ENCODE results near the gene GLRA3. TPM values are rescaled to one million over a fixed set of nuclear protein-coding genes. Genes with fewer than 3 reads are reported as not detected.
"Not testable (repeated sequence)": the region's sequence is repeated elsewhere in the genome, so short reads cannot be mapped to it uniquely, and the experiment has no call there.

GLRA3 gene
- total RNA-seq, 1 donor from 2014 or later: not detected

DNA sequence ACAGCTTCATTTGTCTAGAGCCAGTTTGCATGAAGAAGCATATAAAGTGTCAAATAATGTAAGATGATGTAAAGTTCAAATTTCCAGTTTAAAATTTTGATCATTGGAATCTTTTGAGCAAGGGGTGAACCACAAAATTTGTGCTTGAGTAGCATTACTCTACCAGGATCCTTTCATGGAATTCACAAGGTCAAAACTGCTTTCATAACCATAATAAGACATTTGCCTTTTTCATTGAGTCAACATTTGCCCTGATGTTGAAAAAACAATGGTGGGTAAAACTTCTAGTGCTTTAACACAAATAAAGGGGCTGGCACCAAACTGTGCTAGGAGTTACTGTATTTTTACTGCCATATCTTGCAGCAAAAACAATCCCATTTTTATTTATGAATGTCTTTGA, 142.2 kb downstream of the GLRA3 start:
- DNase-seq (ENCODE audit: low spot score) (no peak), ATAC-seq (no peak)
- intact Hi-C loops (cut with DNase I): no loop called here

DNA sequence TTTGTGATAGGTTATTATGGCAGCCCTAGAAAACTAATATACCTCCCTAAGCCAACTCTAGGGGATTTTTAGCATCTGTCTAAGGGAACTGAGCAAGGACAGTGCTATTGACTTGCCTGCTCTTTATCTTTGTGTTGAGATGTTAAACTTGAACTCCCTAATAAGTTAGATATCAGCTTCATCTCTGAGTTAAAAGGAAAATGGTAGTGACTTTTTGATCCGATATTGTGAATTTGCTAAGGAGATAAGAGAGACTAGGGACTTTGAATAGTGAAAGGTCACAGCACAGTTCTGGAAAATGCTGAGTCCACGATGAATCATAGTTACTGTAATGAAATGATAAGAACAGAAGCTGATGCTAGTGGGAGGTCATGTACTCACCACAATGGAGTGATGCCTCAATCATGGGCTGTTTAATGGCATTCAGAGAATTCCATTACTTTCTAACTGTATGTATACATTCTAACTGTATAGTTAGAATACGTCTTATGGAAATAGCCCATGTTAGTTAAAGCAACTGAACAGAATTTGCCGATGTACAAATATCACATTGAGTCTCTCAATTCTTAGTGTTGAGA, 147.2 kb downstream of the GLRA3 start:
- intact Hi-C loops (cut with DNase I): no loop called here
- no peak for ATAC-seq
- no peak for DNase-seq (ENCODE audit: low spot score)

DNA sequence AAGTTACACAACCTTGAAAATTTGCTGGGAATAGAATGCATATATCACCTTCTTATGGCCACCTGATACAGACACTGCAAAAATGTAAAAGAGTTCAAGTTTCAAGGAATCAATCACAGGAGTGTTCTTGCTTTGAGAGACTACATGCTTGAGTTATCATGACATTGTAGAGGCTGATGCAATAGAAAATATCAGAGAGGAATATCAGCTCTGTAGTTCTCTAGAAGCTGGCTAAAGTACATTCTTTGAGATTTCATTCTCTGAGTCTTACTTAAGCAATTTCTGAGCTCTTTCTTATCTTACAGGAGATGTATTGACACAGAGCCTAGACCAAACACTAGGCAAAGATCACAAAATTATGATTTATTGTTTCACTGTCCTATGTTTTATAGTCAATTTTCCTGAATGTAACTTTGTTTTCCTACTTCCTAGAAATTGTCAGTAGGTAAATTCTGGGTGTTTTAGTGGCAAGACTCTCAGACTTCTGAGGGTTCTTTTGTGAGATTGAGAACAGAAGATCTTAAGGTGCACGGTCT, 154.7 kb downstream of the GLRA3 start:
- DNase-seq (ENCODE audit: low spot score) (no peak), ATAC-seq (no peak)
- intact Hi-C loops (cut with DNase I): no loop called here

- DNase-seq (ENCODE audit: low spot score) (no peak), ATAC-seq (no peak)
- intact Hi-C loops (cut with DNase I): no loop called here
Observed at GRCh38 chr4:174673865-174674264, 155.2 kb downstream of the GLRA3 start.

GRCh38 chr4:174672276-174672675, 156.8 kb downstream of the GLRA3 start:
- no peak for ATAC-seq
- intact Hi-C loops (cut with DNase I): no loop called here
- DNase-seq (ENCODE audit: low spot score): no peak

DNA sequence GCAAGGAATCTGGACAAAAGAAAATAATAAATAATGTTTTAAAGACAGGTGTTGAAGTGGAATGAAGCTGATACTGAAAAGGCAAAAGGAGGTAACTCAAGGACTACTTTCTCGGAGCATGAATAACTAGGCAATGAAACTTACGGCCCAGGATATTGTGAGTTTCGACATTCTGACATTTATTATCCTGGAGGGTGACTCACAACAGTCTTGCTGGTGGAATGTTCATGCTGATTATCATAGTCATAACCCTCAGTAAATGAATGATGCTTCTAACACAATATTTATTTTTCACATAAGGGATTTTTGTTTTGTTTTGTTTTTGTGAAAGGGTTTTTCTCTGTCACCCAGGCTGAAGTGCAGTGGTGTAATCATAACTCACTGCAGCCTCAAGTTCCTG, 159.8 kb downstream of the GLRA3 start:
- ATAC-seq (no peak), DNase-seq (ENCODE audit: low spot score) (no peak)
- intact Hi-C loops (cut with DNase I): no loop called here

- DNase-seq (ENCODE audit: low spot score): no peak
- no peak for ATAC-seq
- intact Hi-C loops (cut with DNase I): no loop called here
Observed at GRCh38 chr4:174665799-174666198, 163.2 kb downstream of the GLRA3 start.

DNA sequence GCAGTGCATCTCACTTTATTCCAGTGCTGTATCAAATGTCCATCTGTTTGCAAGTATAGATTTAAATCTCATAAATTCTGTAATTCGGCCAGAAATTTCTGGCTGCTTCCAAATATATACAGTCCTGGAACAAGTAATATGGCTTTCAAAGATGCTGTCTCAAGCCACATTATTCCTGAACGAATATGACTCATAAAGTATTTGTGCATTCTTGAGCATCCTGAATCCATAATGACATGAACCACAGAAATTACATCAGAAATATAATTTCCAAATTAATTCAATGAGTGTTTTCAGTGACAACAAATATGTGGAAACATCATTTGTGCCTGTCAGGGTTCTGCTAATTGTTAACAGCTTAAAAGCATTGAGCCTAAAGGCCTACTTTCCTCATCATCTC, 165.8 kb downstream of the GLRA3 start:
- ATAC-seq (no peak), DNase-seq (ENCODE audit: low spot score) (no peak)
- intact Hi-C loops (cut with DNase I): no loop called here

- ATAC-seq: no peak
- no peak for DNase-seq (ENCODE audit: low spot score)
- intact Hi-C loops (cut with DNase I): no loop called here
Observed at GRCh38 chr4:174658246-174658645, 170.8 kb downstream of the GLRA3 start.

DNA sequence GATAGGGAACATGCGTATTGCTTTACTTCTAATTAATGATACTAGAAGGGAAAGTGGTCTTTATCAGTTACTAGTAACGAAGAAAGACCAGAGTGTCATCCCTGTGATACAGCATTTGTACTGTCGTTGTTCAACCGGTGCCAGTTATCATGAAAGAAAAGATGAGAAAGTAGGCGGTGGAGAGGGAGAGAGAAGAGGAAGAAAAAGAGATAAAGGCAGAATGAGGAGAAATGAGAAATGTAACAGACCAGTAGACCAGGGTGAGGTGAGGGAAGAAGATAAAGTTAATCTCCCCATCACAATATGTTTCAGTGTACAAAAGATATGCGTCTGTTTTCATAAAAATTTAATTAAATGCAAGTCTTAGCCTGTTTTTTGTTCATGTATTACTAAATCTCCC, 171.6 kb downstream of the GLRA3 start:
- intact Hi-C loops (cut with DNase I): no loop called here
- ATAC-seq (no peak), DNase-seq (ENCODE audit: low spot score) (no peak)

DNA sequence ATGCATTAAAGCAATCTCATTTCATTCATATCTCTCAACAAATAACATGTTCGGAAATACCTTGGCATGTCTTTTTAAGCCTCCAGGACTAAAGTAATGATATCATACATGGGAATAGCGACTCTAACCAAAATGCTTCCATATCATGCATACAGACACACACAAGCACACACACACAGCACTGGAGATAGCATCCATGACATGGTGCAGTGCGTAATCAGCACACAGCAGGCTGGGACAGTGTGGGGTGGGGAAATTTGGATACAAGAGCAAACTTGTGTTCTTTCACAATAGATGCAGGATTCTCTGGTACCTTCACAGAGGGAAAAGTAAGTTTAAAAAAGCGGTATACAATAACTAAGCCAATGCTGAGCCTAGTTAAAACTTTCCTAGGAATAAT, 174.4 kb downstream of the GLRA3 start:
- DNase-seq (ENCODE audit: low spot score) (no peak), ATAC-seq (no peak)
- intact Hi-C loops (cut with DNase I): no loop called here

GRCh38 chr4:174650711-174651355, 178.2 kb downstream of the GLRA3 start:
- no peak for DNase-seq (ENCODE audit: low spot score)
- intact Hi-C loops (cut with DNase I): no loop called here
- no peak for ATAC-seq

DNA sequence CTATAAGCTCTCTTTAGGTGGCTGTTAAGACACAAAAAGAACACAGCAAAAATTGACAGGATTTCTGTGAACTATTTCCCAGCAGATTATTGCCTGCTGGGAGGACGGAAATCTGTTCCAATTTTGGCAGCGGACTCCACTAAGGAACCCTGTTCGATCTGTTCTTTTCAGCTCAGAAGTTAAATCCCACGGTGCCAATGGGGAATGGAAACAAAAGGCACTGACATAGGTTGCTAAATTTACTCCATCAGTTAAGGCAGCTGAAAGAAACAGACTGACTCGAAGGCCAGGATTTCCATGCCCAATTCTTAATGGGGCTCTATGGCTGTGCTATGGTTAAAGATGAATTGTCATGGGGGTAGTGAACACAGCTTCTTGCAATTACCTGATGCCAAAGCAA, 180.2 kb downstream of the GLRA3 start:
- intact Hi-C loops (cut with DNase I): no loop called here
- no peak for ATAC-seq

DNA sequence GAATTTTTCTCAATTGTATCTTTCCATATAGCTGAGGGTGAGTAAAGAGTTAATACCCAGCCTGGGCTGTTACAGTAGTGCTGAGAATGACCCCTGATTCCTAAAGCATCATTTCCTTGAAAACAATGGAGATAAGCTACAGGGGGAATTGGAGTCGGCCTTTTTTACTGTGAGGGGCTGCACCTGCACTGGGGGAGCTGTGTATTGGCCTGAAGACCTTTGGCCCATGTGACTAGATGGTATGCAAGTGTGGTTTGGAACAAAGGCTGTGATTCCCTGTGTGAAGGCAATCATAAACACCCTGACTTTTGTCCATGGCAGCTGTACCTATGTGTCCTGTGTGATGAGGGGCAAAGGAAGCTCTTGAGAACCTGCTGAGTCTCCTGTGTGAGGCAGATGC, 182.7 kb downstream of the GLRA3 start:
- intact Hi-C loops (cut with DNase I): no loop called here
- ATAC-seq: no peak
- no peak for DNase-seq (ENCODE audit: low spot score)

More for the DNA sequence above, 180.2 kb downstream of the GLRA3 start:
- no peak for DNase-seq (ENCODE audit: low spot score)

GRCh38 chr4:174640146-174640545, 188.9 kb downstream of the GLRA3 start:
- DNase-seq (ENCODE audit: low spot score) (no peak), ATAC-seq (no peak)
- intact Hi-C loops (cut with DNase I): no loop called here

DNA sequence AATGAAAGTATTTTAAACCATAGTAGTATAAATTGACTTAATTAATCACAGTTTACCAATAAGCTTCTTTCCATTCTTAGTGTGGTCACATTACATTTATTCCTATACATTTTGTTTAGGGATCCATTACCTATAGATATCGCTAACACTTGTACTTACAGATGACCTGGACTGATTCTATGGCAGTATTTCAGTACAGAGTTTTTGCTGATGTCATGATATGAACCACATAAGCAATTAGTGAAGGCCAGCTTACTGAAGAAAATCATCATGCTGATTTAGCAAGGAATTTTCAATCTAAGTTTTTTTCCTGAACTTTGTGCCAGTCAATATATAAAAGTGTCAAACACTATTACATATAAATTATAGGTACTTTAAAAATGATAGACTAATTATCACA, 193.3 kb downstream of the GLRA3 start:
- intact Hi-C loops (cut with DNase I): no loop called here
- ATAC-seq (no peak), DNase-seq (ENCODE audit: low spot score) (no peak)

DNA sequence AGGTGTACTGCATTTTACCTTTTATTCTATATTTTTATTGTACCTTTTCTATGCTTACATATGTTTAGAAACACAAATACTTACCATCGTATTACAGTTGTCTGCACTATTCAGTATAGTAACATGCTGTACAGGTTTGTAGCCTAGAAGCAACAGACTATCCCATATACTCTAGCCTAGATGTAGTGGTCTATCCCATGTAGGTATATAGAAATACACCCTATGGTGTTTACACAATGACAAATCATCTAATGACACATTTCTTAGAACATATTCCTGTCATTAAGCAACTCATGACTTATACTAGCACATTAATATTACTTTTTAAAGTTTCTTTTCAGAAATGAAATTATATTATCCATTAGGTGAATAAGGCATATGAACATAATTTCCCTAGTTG, 195.6 kb downstream of the GLRA3 start:
- intact Hi-C loops (cut with DNase I): no loop called here

GRCh38 chr4:174631901-174632758, 196.9 kb downstream of the GLRA3 start:
- DNase-seq (ENCODE audit: low spot score): no peak
- ATAC-seq: peak; percentile 62
- intact Hi-C loops (cut with DNase I): no loop called here

More for the DNA sequence above, 195.6 kb downstream of the GLRA3 start:
- ATAC-seq (no peak), DNase-seq (ENCODE audit: low spot score) (no peak)

DNA sequence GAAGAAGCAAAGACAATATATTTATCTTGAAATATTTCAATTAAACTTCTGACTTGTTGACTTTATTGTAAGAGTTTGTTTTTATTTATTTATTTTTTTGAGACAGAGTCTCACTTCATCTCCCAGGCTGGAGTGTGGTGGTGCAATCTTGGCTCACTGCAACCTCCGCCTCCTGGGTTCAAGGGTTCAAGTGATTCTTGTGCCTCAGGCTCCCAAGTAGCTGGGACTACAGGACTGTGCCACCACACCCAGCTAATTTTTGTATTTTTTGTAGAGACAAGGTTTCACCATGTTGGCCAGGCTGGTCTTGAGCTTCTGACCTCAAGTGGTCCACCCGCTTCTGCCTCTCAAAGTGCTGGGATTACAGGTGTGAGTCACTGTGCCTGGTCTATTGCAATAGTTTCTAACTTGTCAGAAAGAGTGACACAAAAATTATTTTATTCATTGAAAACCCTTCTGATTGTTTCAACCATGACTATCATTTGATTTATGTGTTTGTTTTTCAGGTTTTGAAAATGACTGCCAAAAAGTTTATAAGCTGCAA, 199.1 kb downstream of the GLRA3 start:
- intact Hi-C loops (cut with DNase I); DNase-seq (ENCODE audit: low spot score); ATAC-seq: not testable (repeated sequence)

- no peak for DNase-seq (ENCODE audit: low spot score)
- intact Hi-C loops (cut with DNase I): no loop called here
- no peak for ATAC-seq
Observed at GRCh38 chr4:174629265-174629664, 199.8 kb downstream of the GLRA3 start.

Data from sciatic nerve (tissue), 2 donors.